GM12878 (cell line): ENCODE measurements around the gene SRSF1. TPM values are rescaled to one million over a fixed set of nuclear protein-coding genes. Genes with fewer than 3 reads are reported as not detected.
A peak's percentile ranks its signal among the peaks of the same experiment; 100 is the strongest.

Experiments
- ATF2 ChIP-seq: IDR thresholded peaks from 2 replicates; pipeline ENCODE4 v1.6.1; 2012; ENCODE audit warnings: low read length, inconsistent platforms
- BACH1 ChIP-seq: fragments of 450-650 bp; IDR thresholded peaks from 2 replicates; pipeline ENCODE4 v1.6.1; 2017; ENCODE audit warnings: mild to moderate bottlenecking, borderline replicate concordance
- BCL3 ChIP-seq: IDR thresholded peaks from 2 replicates; pipeline ENCODE4 v1.6.1; 2011; ENCODE audit warnings: borderline replicate concordance, low read depth, mild to moderate bottlenecking, moderate library complexity, low read length; ENCODE audit not compliant: insufficient read depth, poor library complexity, severe bottlenecking
- BHLHE40 ChIP-seq, 2 experiments: fragments of 450-650 bp in 1 of 2; IDR thresholded peaks; 2 replicates each; pipeline ENCODE4 v1.6.1; 2011 to 2017; ENCODE audit warnings: low read depth in 2 of 2, borderline replicate concordance in 1 of 2, improper control_type of control experiment in 1 of 2, low read length in 1 of 2, mild to moderate bottlenecking in 1 of 2
- CBFB ChIP-seq: IDR thresholded peaks from 2 replicates; pipeline ENCODE4 v1.6.1; 2016; ENCODE audit warnings: antibody characterized with exemption, low read depth
- CHD1 ChIP-seq: IDR thresholded peaks from 2 replicates; pipeline ENCODE4 v1.6.1; 2012; ENCODE audit warnings: low read depth, low read length, improper control_type of control experiment
- CHD2 ChIP-seq: IDR thresholded peaks from 2 replicates; pipeline ENCODE4 v1.6.1; 2011; ENCODE audit warnings: low read depth, low read length, improper control_type of control experiment, borderline replicate concordance
- DPF2 ChIP-seq: fragments of 450-650 bp; IDR thresholded peaks from 2 replicates; pipeline ENCODE4 v1.6.1; 2017; ENCODE audit warnings: mild to moderate bottlenecking
- GABPA ChIP-seq: IDR thresholded peaks from 2 replicates; pipeline ENCODE4 v1.6.1; 2014; ENCODE audit warnings: antibody characterized with exemption, low read depth, mild to moderate bottlenecking, inconsistent platforms
- IKZF2 ChIP-seq, 2 experiments: fragments of 450-650 bp; IDR thresholded peaks; 2 replicates each; pipeline ENCODE4 v1.6.1; 2017; ENCODE audit warnings: mild to moderate bottlenecking in 2 of 2, moderate library complexity in 2 of 2
- JUND ChIP-seq: IDR thresholded peaks from 2 replicates; pipeline ENCODE4 v1.6.1; 2012; ENCODE audit warnings: low read depth, mild to moderate bottlenecking, low read length, improper control_type of control experiment, moderate library complexity
- NBN ChIP-seq: fragments of 450-650 bp; IDR thresholded peaks from 2 replicates; pipeline ENCODE4 v1.6.1; 2016
- NKRF ChIP-seq: fragments of 450-650 bp; conservative IDR thresholded peaks from 2 replicates; pipeline ENCODE4 v1.6.1; 2017; ENCODE audit warnings: mild to moderate bottlenecking, moderate library complexity
- PBX3 ChIP-seq: IDR thresholded peaks from 2 replicates; pipeline ENCODE4 v1.6.1; 2011; ENCODE audit warnings: mild to moderate bottlenecking, low read depth, low read length, moderate library complexity; ENCODE audit not compliant: insufficient replicate concordance
- PML ChIP-seq: IDR thresholded peaks from 2 replicates; pipeline ENCODE4 v1.6.1; 2012; ENCODE audit warnings: low read length, inconsistent platforms
- POLR2AphosphoS2 ChIP-seq: IDR thresholded peaks from 2 replicates; pipeline ENCODE4 v1.6.1; 2011; ENCODE audit warnings: low read depth, mild to moderate bottlenecking, low read length, improper control_type of control experiment, moderate library complexity
- POU2F2 ChIP-seq: IDR thresholded peaks from 3 replicates; pipeline ENCODE4 v1.6.1; 2011; ENCODE audit warnings: low read depth, mild to moderate bottlenecking, low read length, borderline replicate concordance
- RAD21 ChIP-seq: IDR thresholded peaks from 2 replicates; pipeline ENCODE4 v1.6.1; 2011; ENCODE audit warnings: mild to moderate bottlenecking, low read depth, low read length, moderate library complexity; ENCODE audit not compliant: insufficient read depth
- SREBF1 ChIP-seq: IDR thresholded peaks from 2 replicates; pipeline ENCODE4 v1.6.1; 2012; ENCODE audit warnings: mild to moderate bottlenecking, low read length
- USF2 ChIP-seq: IDR thresholded peaks from 2 replicates; pipeline ENCODE4 v1.6.1; 2011; ENCODE audit warnings: low read depth, low read length, improper control_type of control experiment, borderline replicate concordance
- ZNF217 ChIP-seq: fragments of 450-650 bp; IDR thresholded peaks from 2 replicates; pipeline ENCODE4 v1.6.1; 2017; ENCODE audit warnings: antibody characterized with exemption, mild to moderate bottlenecking
- ZSCAN29 ChIP-seq: fragments of 450-650 bp; IDR thresholded peaks from 2 replicates; pipeline ENCODE4 v1.6.1; 2017; ENCODE audit warnings: mild to moderate bottlenecking, moderate library complexity
- ZZZ3 ChIP-seq: IDR thresholded peaks from 2 replicates; pipeline ENCODE4 v1.6.1; 2011; ENCODE audit warnings: low read depth; ENCODE audit not compliant: control insufficient read depth, insufficient read length
- polyA plus RNA-seq, 11 experiments: library from polyadenylated mRNA; depleted of rRNA in 4 of 11; unstranded in 6 of 11; stranded (reverse) in 5 of 11; fragments of >200 nt; fragmentation: Nextera tagmentation in 4 of 11; fragmentation: Illumina TruSeq in 1 of 11; extraction: Ambion mirVana in 4 of 11; extraction: Trizol in 1 of 11; gene quantifications; 1 replicate in 1 of 11; 2 replicates in 10 of 11; pipeline versions ENCODE4 v1.2.1 to v1.2.3, GENCODE V29; 2011 to 2016; ENCODE audit warnings: inconsistent platforms in 2 of 11, missing spikeins in 2 of 11, low read depth in 1 of 11
- total RNA-seq, 4 experiments: library from RNA; depleted of rRNA in 3 of 4; stranded (reverse); fragments of >200 nt in 3 of 4; fragmentation: Illumina TruSeq in 1 of 4; extraction: Trizol in 1 of 4; gene quantifications; 2 replicates each; pipeline versions ENCODE4 v1.2.1 to v1.2.3, GENCODE V29; 2013 to 2021

SRSF1 gene
- total and polyA plus RNA-seq, 10 of the 15 experiments (the other 5 are each of a cell fraction or from before 2014, with no cell fraction given), result 101 to 474 (median 404) TPM

- TF ChIP-seq ZZZ3, result no peak
- TF ChIP-seq POLR2AphosphoS2, result peak; percentile 95
- TF ChIP-seq RAD21, result no peak
- peak; percentile 68; the same call in 1 of the 2 replicates for TF ChIP-seq JUND
- TF ChIP-seq CBFB, result peak; percentile 17; the same call in 1 of the 2 replicates
- TF ChIP-seq DPF2, result 0 out of 2 replicates have a peak, but pooled peaks have one; percentile 55
- TF ChIP-seq NKRF, result no peak
- TF ChIP-seq BHLHE40 (IDR thresholded peaks at IDR 0.05; ENCODE audit: borderline replicate concordance in 1 of 2, low read depth in 2 of 2, low read length in 1 of 2), result peak in 1 of 2 experiments; percentile 84; a peak in 2 of 4 replicates
- 0 out of 2 replicates have a peak, but pooled peaks have one; percentile 27 for TF ChIP-seq CHD1
- peak; percentile 65 for TF ChIP-seq NBN
- TF ChIP-seq BCL3, result peak; percentile 93
- no peak for TF ChIP-seq USF2
- TF ChIP-seq POU2F2, result peak; percentile 75
- no peak for TF ChIP-seq IKZF2 (IDR thresholded peaks at IDR 0.05)
- no peak for TF ChIP-seq ZNF217
- no peak for TF ChIP-seq ZSCAN29
- 0 out of 2 replicates have a peak, but pooled peaks have one; percentile 15 for TF ChIP-seq CHD2
- TF ChIP-seq PML, result peak; percentile 28; the same call in 1 of the 2 replicates
- no peak for TF ChIP-seq GABPA
- TF ChIP-seq BACH1, result peak; percentile 95
- TF ChIP-seq PBX3, result no peak
- no peak for TF ChIP-seq SREBF1
- TF ChIP-seq ATF2, result 0 out of 2 replicates have a peak, but pooled peaks have one; percentile 47
Measured at GRCh38 chr17:57988301-57989250, 18.5 kb downstream of the SRSF1 start (continued).
